Calu3 (cell line): ENCODE data around the gene PHC3. TPM values are rescaled to one million over a fixed set of nuclear protein-coding genes. Genes with fewer than 3 reads are reported as not detected.

Experiments
- BruUV-seq: library from RNA; stranded (reverse); fragments of 400-500 nt; replicated peaks from 2 replicates; lab custom pipeline; 2021; lab: Mats Ljungman, UMichigan
- CTCF ChIA-PET: fragments of 300-600 bp; sonication (Branson Sonifier 250); formaldehyde crosslinking; loops from one replicate; lab custom pipeline; 2022; ENCODE audit warnings: antibody characterized with exemption; lab: Charles Lee
- DNase-seq: peaks from one replicate; pipeline ENCODE4 v3.0.0; 2022
- H3K27ac Mint-ChIP-seq: one replicate; pipeline ENCODE4 v1.8.0; 2022; ENCODE audit warnings: mixed read lengths; ENCODE audit not compliant: unreplicated experiment
- H3K27me3 Mint-ChIP-seq: one replicate; pipeline ENCODE4 v1.8.0; 2022; ENCODE audit warnings: mixed read lengths; ENCODE audit not compliant: unreplicated experiment
- H3K36me3 Mint-ChIP-seq: one replicate; pipeline ENCODE4 v1.8.0; 2022; ENCODE audit warnings: mild to moderate bottlenecking, moderate library complexity, mixed read lengths; ENCODE audit not compliant: insufficient read depth, unreplicated experiment
- H3K4me1 Mint-ChIP-seq: one replicate; pipeline ENCODE4 v1.8.0; 2022; ENCODE audit warnings: mild to moderate bottlenecking, low read depth, mixed read lengths; ENCODE audit not compliant: unreplicated experiment
- H3K4me3 Mint-ChIP-seq: one replicate; pipeline ENCODE4 v1.8.0; 2022; ENCODE audit warnings: mild to moderate bottlenecking, low read depth, moderate library complexity, mixed read lengths; ENCODE audit not compliant: unreplicated experiment
- H3K9me3 Mint-ChIP-seq: one replicate; pipeline ENCODE4 v1.8.0; 2022; ENCODE audit warnings: low read depth, mixed read lengths; ENCODE audit not compliant: unreplicated experiment
- CTCF ChIP-seq: fragments of 200-600 bp; IDR thresholded peaks from one replicate; pipeline ENCODE4 v1.8.0; 2022; ENCODE audit warnings: antibody characterized with exemption; ENCODE audit not compliant: unreplicated experiment
- intact Hi-C: fragments of 100-400 bp; cut with micrococcal nuclease; formaldehyde crosslinking; loops from one replicate; pipeline ENCODE4 v1.10.0; 2022; ENCODE audit not compliant: unreplicated experiment
- total RNA-seq: library from RNA; stranded (reverse); gene quantifications from 2 replicates; pipeline ENCODE4 v1.2.3, GENCODE V29; 2022

PHC3 gene
- total RNA-seq, 1 experiment from 2014 or later: 113 TPM

- Mint-ChIP-seq H3K27ac (no peak overlapping the region), H3K4me1 (peaks cover 21% of the 10 kb centered on the region), H3K36me3 (peaks cover 27% of the 10 kb centered on the region), H3K9me3 (peaks cover 2% of the 10 kb centered on the region), H3K27me3 (no peaks in the 10 kb centered on the region), H3K4me3 (no peak overlapping the region)
- no peak for DNase-seq
- intact Hi-C loops: loop anchor here (10.0 kb wide), 1 partner anchor 235 kb away; no protein-coding TSS in a partner anchor
- CTCF ChIA-PET: interaction anchor here (0.5 kb wide), 1 partner anchor 59 kb away, joined by 5 read pairs; no protein-coding TSS in a partner anchor
- no TSS peak for BruUV-seq
- no peak for TF ChIP-seq CTCF
Observed at GRCh38 chr3:170159933-170160332, 21.6 kb downstream of the PHC3 start.

- Mint-ChIP-seq H3K4me3 (no peak overlapping the region), H3K9me3 (peaks cover 2% of the 10 kb centered on the region), H3K4me1 (peaks cover 21% of the 10 kb centered on the region), H3K27ac (no peak overlapping the region), H3K36me3 (peaks cover 26% of the 10 kb centered on the region), H3K27me3 (no peaks in the 10 kb centered on the region)
- no peak for DNase-seq
- CTCF ChIA-PET: interaction anchor here (0.7 to 0.9 kb wide), 4 partner anchors 12 to 559 kb away, joined by 3 to 6 read pairs (median 4); no protein-coding TSS in a partner anchor
- intact Hi-C loops: no loop called here
- no TSS peak for BruUV-seq
- TF ChIP-seq CTCF: no peak
Observed at GRCh38 chr3:170159459-170159858, 22.1 kb downstream of the PHC3 start.

GRCh38 chr3:170155604-170156003, 25.9 kb downstream of the PHC3 start:
- peaks cover 33% of the 10 kb centered on the region for H3K4me1 Mint-ChIP-seq
- H3K36me3 Mint-ChIP-seq: peaks cover 30% of the 10 kb centered on the region
- H3K9me3 Mint-ChIP-seq: no peaks in the 10 kb centered on the region
- H3K27me3 Mint-ChIP-seq: no peaks in the 10 kb centered on the region
- no peak for TF ChIP-seq CTCF
- H3K27ac Mint-ChIP-seq: no peak overlapping the region
- intact Hi-C loops: no loop called here
- BruUV-seq: no TSS peak
- DNase-seq: no peak
- CTCF ChIA-PET: no interaction called here
- H3K4me3 Mint-ChIP-seq: no peak overlapping the region

GRCh38 chr3:170154569-170155143, 26.9 kb downstream of the PHC3 start:
- Mint-ChIP-seq H3K4me3 (no peak overlapping the region), H3K9me3 (no peaks in the 10 kb centered on the region), H3K36me3 (peaks cover 30% of the 10 kb centered on the region), H3K4me1 (peaks cover 26% of the 10 kb centered on the region), H3K27me3 (no peaks in the 10 kb centered on the region), H3K27ac (peak overlapping the region; percentile 37)
- intact Hi-C loops: no loop called here
- no peak for DNase-seq
- no TSS peak for BruUV-seq
- TF ChIP-seq CTCF: no peak
- CTCF ChIA-PET: interaction anchor here (0.6 to 1.1 kb wide), 3 partner anchors 8 to 189 kb away, joined by 3 to 4 read pairs (median 4); no protein-coding TSS in a partner anchor
